ENCODE data around the gene PCNX1.

DNA sequence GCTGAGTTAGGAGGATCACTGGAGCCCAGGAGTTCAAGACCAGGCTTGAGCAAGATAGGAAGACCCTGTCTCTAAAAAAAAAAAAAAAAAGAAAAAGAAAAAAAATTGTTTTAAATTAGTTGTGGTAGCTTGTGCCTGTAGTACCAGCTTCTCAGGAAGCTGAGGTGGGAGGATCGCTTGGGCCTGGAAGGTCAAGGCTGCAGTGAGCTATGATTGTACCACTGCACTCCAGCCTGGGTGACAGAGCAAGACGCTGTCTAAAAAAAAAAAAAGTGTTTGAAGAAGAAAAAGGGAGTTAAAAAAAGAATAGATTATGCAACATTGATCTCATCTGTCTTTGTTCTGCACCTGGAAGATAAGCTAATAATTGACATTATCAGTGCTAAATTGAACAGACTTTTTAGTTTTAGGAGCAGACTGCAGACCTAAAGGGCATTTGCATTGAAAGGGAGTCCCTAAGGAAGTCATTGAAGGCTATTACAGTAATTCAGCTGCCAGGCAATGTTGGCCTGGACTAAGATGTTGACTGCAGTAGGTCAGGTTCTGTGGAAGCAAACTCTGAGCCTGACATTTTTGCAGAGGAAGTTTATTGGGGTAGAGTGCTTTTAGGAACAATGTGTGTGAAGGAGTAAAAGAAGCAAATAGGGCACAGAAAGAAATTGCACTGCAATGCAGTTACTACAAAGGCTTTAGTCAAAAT lies 215.8 kb downstream of the PCNX1 start:
- no peak for TF ChIP-seq POLR2A (IDR thresholded peaks at IDR 0.05)
- TF ChIP-seq CTCF (IDR thresholded peaks at IDR 0.05), result no peak
- TF ChIP-seq EP300 (IDR thresholded peaks at IDR 0.05), result no peak

Measured in tibial nerve (tissue), 4 donors.